Measurements from ENCODE around the gene ATP2C2.
"Not testable (repeated sequence)": the region's sequence is repeated elsewhere in the genome, so short reads cannot be mapped to it uniquely, and the experiment has no call there.

Gene ATP2C2

GRCh38 chr16:84403435-84403834 is 35.1 kb downstream of the ATP2C2 start:
- DNase-seq, result not testable (repeated sequence)

- no peak for DNase-seq
Measured at GRCh38 chr16:84404324-84404723, 36.0 kb downstream of the ATP2C2 start.

- no peak for DNase-seq
Measured at GRCh38 chr16:84404936-84405639, 36.8 kb downstream of the ATP2C2 start.

GRCh38 chr16:84406006-84406963 is 37.9 kb downstream of the ATP2C2 start:
- no peak for DNase-seq

GRCh38 chr16:84407588-84408313 is 39.4 kb downstream of the ATP2C2 start:
- DNase-seq, result no peak

- no peak for DNase-seq
Measured at GRCh38 chr16:84408314-84408690, 40.0 kb downstream of the ATP2C2 start.

GRCh38 chr16:84408856-84409255 is 40.5 kb downstream of the ATP2C2 start:
- DNase-seq, result no peak

GRCh38 chr16:84410361-84411138 is 42.2 kb downstream of the ATP2C2 start:
- no peak for DNase-seq

- DNase-seq, result no peak
Measured at GRCh38 chr16:84411768-84412167, 43.4 kb downstream of the ATP2C2 start.

- DNase-seq, result no peak
Measured at GRCh38 chr16:84412262-84412661, 43.9 kb downstream of the ATP2C2 start.

GRCh38 chr16:84413244-84414004 is 45.1 kb downstream of the ATP2C2 start:
- no peak for DNase-seq

- no peak for DNase-seq
Measured at GRCh38 chr16:84414789-84415326, 46.5 kb downstream of the ATP2C2 start.

- DNase-seq, result no peak
Measured at GRCh38 chr16:84416407-84417321, 48.3 kb downstream of the ATP2C2 start.

GRCh38 chr16:84418056-84418849 is 49.9 kb downstream of the ATP2C2 start:
- DNase-seq, result no peak

- no peak for DNase-seq
Measured at GRCh38 chr16:84419730-84420129, 51.4 kb downstream of the ATP2C2 start.

- DNase-seq, result not testable (repeated sequence)
Measured at GRCh38 chr16:84420556-84420955, 52.2 kb downstream of the ATP2C2 start.

- no peak for DNase-seq
Measured at GRCh38 chr16:84421081-84421937, 53.0 kb downstream of the ATP2C2 start.

GRCh38 chr16:84421938-84422220 is 53.5 kb downstream of the ATP2C2 start:
- DNase-seq, result no peak

GRCh38 chr16:84423416-84423837 is 55.1 kb downstream of the ATP2C2 start:
- no peak for DNase-seq
